ENCODE measurements around the gene RNF212B. TPM values are rescaled to one million over a fixed set of nuclear protein-coding genes. Genes with fewer than 3 reads are reported as not detected.

The RNF212B gene
- total RNA-seq, 6 experiments from 2014 or later = not detected

DNA sequence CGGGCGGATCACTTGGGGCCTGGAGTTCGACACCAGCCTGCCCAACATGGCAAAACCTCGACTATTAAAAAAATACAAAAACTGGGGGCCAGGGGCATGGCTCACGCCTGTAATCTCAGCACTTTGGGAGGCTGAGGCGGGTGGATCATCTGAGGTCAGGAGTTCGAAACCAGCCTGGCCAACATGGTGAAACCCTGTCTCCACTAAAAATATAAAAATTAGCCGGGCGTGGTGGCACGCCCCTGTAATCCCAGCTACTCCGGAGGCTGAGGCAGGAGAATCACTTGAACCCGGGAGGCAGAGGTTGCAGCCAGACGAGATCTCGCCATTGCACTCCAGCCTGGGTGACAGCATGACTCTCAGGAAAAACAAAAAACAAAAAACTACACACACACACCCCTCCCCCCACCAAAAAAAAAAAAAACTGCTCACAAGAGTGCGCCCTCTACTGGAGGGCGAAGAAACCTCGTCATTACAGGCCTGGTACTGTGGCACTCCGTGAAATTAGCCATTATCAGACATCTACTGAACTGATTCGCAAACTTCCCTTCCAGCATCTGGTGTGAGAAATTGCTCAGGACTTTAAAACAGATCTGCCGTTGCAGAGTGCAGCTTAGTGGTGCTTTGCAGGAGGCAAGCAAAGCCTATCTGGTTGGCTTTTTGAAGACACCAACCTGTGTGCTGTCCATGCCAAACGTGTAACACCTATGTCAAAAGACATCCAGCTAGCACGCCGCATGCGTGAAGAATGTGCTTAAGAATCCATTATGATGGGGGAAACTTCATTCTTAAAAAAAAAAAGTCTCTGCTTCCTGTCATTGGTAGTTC, 57.2 kb downstream of the RNF212B start:
- DNase-seq = peak; percentile 32
- no peak overlapping the region for H3K27ac Mint-ChIP-seq
- no peaks in the 10 kb centered on the region for H3K9me3 Mint-ChIP-seq
- no peaks in the 10 kb centered on the region for H3K36me3 Mint-ChIP-seq (ENCODE audit: low read depth)
- no peak overlapping the region for H3K4me3 Mint-ChIP-seq
- peaks cover 6% of the 10 kb centered on the region; the same call in 1 of the 2 replicates for H3K27me3 Mint-ChIP-seq (ENCODE audit: insufficient read depth)
- TF ChIP-seq, protein P1, sequence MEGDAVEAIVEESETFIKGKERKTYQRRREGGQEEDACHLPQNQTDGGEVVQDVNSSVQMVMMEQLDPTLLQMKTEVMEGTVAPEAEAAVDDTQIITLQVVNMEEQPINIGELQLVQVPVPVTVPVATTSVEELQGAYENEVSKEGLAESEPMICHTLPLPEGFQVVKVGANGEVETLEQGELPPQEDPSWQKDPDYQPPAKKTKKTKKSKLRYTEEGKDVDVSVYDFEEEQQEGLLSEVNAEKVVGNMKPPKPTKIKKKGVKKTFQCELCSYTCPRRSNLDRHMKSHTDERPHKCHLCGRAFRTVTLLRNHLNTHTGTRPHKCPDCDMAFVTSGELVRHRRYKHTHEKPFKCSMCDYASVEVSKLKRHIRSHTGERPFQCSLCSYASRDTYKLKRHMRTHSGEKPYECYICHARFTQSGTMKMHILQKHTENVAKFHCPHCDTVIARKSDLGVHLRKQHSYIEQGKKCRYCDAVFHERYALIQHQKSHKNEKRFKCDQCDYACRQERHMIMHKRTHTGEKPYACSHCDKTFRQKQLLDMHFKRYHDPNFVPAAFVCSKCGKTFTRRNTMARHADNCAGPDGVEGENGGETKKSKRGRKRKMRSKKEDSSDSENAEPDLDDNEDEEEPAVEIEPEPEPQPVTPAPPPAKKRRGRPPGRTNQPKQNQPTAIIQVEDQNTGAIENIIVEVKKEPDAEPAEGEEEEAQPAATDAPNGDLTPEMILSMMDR (IDR thresholded peaks at IDR 0.05) = peak; percentile 96
- peaks cover 43% of the 10 kb centered on the region for H3K4me1 Mint-ChIP-seq (ENCODE audit: low read depth)

DNA sequence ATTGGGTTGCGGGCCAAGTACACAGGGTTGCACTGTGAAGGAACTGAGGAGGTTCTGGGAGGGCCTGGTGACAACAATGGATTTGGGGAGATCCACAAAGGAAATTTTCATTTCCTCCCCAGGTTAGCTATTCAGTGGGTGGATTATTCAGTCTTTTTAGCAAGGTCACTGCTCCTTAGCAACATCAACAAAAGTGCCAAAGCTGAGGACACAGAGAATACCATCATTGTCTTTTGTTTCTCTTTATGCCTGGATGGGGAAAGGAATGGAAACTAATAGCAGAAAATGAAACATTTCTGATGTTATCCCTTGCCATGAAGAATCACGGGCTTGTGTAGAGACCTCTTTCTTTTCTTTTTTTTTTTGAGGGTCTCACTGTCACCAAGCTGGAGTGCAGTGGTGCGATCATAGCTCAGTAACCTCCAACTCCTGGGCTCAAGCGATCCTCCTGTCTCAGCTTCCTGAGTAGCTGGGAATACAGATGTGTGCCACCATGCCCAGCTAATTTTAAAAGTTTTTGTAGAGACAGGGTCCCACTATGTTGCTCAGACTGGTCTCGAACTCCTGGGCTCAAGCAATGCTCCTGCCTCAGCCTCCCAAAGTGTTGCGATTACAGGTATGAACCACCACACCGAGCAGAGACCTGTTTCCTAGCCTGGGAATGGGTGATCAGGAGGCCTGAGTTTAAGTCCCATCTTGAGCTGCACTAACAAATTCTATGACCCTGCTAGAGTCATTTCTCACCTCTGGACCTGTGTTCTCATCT, 58.5 kb downstream of the RNF212B start:
- TF ChIP-seq, protein P1 (IDR thresholded peaks at IDR 0.05) = no peak
- Mint-ChIP-seq H3K36me3 (ENCODE audit: low read depth) (no peaks in the 10 kb centered on the region), H3K4me1 (ENCODE audit: low read depth) (peaks cover 53% of the 10 kb centered on the region), H3K9me3 (no peaks in the 10 kb centered on the region), H3K4me3 (no peak overlapping the region), H3K27ac (peak overlapping the region; percentile 43; the same call in 1 of the 2 replicates), H3K27me3 (ENCODE audit: insufficient read depth) (peaks cover 5% of the 10 kb centered on the region; the same call in 1 of the 2 replicates)
- no peak for DNase-seq

DNA sequence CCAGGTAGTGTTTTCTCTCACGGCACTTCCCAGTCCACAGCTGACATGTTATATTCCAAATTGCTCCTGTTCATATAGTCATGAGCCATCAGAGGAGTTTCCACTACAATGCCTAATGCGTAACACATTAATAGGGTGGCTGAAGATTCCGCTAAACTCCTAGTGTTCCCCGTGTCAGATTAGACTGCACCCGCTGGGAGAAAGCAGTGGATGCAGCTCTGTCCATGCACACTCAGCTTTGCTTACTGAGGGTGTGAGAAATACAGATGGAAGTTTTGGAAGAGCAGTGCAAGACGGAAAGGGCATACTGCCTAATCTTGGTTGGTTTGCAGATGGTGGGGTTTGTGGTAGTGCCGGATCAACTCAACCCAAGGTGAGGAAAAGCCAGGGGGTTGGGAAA, 59.4 kb downstream of the RNF212B start:
- H3K4me3 Mint-ChIP-seq = no peak overlapping the region
- TF ChIP-seq, protein P1 (IDR thresholded peaks at IDR 0.05) = no peak
- H3K27ac Mint-ChIP-seq = peak overlapping the region; percentile 77
- no peak for DNase-seq
- no peaks in the 10 kb centered on the region for H3K36me3 Mint-ChIP-seq (ENCODE audit: low read depth)
- H3K27me3 Mint-ChIP-seq (ENCODE audit: insufficient read depth) = peaks cover 5% of the 10 kb centered on the region; the same call in 1 of the 2 replicates
- H3K4me1 Mint-ChIP-seq (ENCODE audit: low read depth) = peaks cover 53% of the 10 kb centered on the region
- H3K9me3 Mint-ChIP-seq = no peaks in the 10 kb centered on the region

DNA sequence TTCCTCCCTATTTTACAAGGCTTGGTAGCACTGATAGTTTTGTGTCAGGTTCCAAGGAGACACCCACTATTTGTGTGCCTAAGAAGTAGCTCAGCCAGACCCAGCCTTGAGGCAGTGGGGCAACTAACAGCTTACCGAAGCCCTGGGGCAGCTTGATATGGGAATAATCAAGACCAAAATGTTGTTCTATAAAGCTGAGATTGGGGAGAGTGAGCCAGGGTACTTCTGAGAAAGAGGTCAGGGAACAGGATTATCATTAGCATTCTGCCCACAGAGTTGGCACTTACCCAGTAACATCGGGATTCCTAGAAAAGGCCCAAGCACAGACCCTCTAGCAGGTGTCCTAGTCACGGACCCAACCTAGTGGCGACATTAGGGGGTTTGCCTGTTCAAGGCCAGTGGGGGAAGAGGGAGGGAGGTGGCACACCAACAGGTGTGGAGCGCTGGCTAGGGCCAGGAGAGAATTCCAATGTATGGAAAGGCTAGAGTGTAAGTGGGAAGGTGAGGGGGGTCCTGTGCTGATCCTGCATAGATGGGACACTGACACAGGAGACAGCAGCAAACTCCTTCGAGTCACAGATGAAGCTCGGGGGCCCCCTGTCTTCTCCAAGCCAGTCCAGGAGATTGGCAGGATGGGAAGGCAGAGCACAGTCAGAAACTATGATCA, 60.0 kb downstream of the RNF212B start:
- Mint-ChIP-seq H3K27ac (peak overlapping the region; percentile 98; the same call in 1 of the 2 replicates), H3K4me3 (no peak overlapping the region; the same call in 1 of the 2 replicates), H3K36me3 (ENCODE audit: low read depth) (no peaks in the 10 kb centered on the region), H3K27me3 (ENCODE audit: insufficient read depth) (peaks cover 5% of the 10 kb centered on the region; the same call in 1 of the 2 replicates), H3K9me3 (no peaks in the 10 kb centered on the region), H3K4me1 (ENCODE audit: low read depth) (peaks cover 56% of the 10 kb centered on the region)
- TF ChIP-seq, protein P1 (IDR thresholded peaks at IDR 0.05) = no peak
- DNase-seq = no peak

DNA sequence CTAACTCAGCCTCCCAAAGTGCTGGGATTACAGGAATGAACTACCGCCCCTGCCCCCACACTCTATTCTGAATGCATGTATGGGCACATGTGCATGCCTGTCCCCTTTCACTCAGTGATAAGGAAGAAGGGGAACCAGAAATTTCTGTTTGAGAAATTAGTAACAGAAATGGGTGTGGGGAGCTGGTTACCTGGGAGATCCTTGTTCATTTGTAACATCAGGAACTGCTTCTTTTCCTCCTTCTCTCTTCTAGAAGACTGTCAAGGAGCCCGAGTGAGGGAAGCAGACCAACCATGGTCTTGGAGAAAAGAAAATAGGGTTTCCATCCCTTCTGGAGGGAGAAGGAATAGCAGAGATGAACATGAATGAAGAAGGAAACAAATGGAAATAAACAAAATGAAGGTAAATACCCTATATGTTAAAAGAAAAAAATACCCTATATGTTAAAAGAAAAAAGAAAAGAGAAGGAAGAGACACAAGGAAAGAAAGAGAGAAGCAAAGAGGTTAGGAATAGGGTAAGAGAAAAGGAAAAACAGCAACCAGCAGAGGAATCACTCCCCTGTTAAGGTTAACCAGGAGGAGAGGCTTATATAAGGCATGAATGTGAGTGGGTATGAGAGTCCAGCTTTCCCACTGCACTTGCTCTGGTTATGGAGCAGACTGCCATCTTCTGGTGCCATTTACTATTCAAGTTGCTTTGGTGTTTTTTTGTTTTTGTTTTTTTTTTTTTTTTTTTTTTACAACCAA, 61.6 kb downstream of the RNF212B start:
- H3K27me3 Mint-ChIP-seq (ENCODE audit: insufficient read depth) = peaks cover 4% of the 10 kb centered on the region; the same call in 1 of the 2 replicates
- H3K4me1 Mint-ChIP-seq (ENCODE audit: low read depth) = peaks cover 63% of the 10 kb centered on the region
- no peaks in the 10 kb centered on the region for H3K9me3 Mint-ChIP-seq
- H3K27ac Mint-ChIP-seq = peak overlapping the region; percentile 98
- H3K36me3 Mint-ChIP-seq (ENCODE audit: low read depth) = no peaks in the 10 kb centered on the region
- peak overlapping the region; percentile 93 for H3K4me3 Mint-ChIP-seq
- TF ChIP-seq, protein P1 (IDR thresholded peaks at IDR 0.05) = peak; percentile 70
- DNase-seq = peak; percentile 72
